ENCODE data around the gene SH3TC1.

Gene SH3TC1

DNA sequence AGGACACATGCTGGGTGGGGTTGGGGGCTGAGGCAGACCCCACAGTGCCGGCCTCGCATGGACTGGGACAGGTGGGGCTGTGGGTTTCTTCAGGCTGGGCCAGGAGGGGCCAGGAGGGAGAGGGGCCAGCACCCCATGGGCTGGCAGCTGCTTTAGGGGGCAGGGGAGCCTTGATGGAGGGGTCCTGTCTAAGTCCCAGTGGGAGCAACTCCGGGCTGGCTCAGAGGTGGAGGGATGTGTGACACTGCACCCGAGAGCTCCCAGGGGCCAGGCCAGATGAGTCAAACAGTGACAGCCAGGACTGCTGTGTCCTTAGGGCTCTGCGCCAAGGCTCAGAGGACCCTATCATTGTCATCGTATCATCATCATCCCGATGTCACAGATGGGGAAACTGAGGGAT lies 36.1 kb upstream of the SH3TC1 start:
- DNase-seq = no peak
- in situ Hi-C loops (cut with MboI; ENCODE audit: low pct_unique_long_range_greater_than_20kb, low sequenced_read_pairs) = no loop called here

GRCh38 chr4:8163436-8164193 lies 35.5 kb upstream of the SH3TC1 start:
- no peak for DNase-seq
- in situ Hi-C loops (cut with MboI; ENCODE audit: low pct_unique_long_range_greater_than_20kb, low sequenced_read_pairs) = no loop called here

DNA sequence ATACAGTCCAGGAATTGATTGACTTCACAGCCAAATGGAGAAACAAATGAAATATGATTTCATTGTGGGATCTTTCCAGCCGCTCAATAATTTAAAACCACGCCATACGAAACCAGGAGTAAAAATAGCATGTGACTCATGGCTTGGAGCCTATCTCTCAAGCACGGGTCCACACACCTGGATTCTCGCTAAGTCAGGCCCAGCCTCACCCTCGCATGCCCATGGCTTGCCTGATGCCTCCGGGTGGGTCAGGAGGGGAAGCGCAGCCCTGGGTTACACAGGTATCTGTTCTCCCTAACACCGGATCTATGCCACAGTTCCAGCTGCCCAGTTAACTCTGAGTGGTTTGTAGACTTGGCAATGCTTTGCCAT lies 34.9 kb upstream of the SH3TC1 start:
- in situ Hi-C loops (cut with MboI; ENCODE audit: low pct_unique_long_range_greater_than_20kb, low sequenced_read_pairs) = no loop called here
- DNase-seq = no peak

DNA sequence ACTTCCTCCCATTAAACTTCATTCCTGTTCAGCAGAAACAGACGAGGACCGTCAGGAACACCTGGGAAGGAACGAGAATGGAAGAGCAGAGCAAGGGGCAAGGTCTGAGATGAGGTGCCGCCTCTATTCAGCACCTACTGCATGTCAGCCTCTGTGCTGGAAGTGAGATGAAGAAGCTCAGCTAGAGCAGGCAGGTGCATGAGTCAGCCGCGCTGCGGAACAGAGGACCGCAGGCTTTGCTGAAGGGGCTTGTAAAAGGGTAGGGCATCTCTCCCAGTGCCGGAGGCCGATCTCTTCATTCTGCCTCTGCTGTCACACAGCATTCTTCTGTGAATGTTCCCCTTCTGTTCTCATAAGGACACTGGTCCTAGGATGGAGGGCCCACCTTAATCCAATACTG lies 34.4 kb upstream of the SH3TC1 start:
- DNase-seq = no peak
- in situ Hi-C loops (cut with MboI; ENCODE audit: low pct_unique_long_range_greater_than_20kb, low sequenced_read_pairs) = no loop called here

DNA sequence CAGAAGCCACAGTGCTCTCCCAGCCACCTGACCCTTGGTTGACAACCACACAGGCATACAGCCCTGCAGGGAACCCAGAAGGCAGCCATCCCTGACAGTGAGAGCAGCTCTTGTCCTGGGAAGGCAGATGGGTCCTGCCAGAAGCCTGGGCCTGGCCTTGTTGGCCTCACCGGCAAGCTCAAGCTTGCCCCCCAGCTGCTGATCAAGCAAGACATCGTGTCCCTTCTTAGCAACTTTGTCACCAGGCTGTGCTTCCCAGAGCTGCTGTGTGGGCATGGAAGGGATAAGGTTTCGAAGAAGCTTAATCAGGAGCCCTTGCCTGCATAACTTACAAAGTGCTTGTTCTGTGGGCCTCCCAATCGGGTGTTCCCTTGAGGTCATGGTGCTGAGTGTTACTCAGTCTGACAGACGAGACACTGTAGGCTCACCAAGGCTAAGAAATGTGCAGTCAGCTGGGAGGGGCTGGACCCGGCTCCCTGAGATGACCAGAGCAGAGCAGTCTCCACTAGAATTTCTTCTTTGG lies 33.7 kb upstream of the SH3TC1 start:
- no peak for DNase-seq
- in situ Hi-C loops (cut with MboI; ENCODE audit: low pct_unique_long_range_greater_than_20kb, low sequenced_read_pairs) = no loop called here

- in situ Hi-C loops (cut with MboI; ENCODE audit: low pct_unique_long_range_greater_than_20kb, low sequenced_read_pairs) = no loop called here
Measured at GRCh38 chr4:8167291-8167690, 31.8 kb upstream of the SH3TC1 start.

GRCh38 chr4:8167815-8168214 lies 31.3 kb upstream of the SH3TC1 start:
- no peak for DNase-seq
- in situ Hi-C loops (cut with MboI; ENCODE audit: low pct_unique_long_range_greater_than_20kb, low sequenced_read_pairs) = no loop called here

More at GRCh38 chr4:8167291-8167690, 31.8 kb upstream of the SH3TC1 start:
- peak; percentile 11 for DNase-seq

DNA sequence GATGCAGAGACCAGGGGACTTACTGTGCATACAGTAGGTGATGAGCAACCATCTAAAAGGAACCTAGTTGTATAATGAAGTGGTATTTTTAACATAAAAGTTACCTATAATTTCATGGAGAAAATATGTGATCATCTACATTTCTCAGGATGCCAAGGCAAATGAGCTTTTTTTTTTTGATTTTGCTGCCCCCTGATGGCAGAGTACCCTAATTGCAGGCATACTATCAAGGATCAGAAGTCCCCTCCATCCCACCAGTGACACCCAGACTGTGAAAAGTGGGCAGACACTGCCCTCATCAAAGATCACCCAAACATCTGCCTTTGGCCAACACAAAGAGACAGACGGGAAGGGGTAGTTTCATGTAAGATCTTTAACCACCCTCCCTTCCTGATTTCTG lies 30.9 kb upstream of the SH3TC1 start:
- DNase-seq = peak; percentile 11
- in situ Hi-C loops (cut with MboI; ENCODE audit: low pct_unique_long_range_greater_than_20kb, low sequenced_read_pairs) = no loop called here

DNA sequence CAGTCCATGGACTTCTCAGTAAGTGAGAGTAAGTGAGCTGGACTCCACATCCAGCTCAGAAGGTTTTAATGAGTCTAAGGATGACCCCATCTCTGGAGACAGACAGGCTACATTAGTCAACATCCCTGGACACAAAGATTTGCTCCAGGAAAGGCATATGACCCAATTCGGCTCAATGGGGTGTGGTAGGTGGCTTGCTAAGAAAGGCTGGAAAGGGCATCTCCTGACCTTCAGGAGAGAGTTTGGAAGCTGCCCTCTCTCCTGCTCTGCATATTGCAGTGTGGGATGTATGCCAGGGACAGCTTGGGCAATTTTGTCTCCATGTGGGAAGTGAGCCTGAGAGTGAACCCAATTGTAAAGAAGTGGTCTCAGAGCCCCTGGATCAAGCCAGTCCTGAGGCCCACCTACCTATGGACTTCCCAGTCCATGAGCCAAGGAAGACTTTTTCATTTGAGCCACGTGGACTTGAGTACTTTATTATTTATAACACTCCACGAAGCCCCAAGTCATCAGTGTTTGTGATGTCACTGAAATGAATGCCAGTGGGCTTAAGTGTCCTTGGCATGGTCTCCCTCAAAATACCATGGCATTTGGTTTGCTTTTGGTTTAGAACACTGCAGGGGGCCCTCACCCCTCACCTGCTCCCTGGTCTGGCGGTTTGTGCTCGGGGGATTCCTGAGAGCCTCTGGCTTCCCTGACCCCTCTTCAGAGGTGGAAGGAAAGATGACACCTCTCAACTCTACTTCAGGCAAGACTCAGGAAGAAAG lies 30.1 kb upstream of the SH3TC1 start:
- no peak for DNase-seq
- in situ Hi-C loops (cut with MboI; ENCODE audit: low pct_unique_long_range_greater_than_20kb, low sequenced_read_pairs) = no loop called here

DNA sequence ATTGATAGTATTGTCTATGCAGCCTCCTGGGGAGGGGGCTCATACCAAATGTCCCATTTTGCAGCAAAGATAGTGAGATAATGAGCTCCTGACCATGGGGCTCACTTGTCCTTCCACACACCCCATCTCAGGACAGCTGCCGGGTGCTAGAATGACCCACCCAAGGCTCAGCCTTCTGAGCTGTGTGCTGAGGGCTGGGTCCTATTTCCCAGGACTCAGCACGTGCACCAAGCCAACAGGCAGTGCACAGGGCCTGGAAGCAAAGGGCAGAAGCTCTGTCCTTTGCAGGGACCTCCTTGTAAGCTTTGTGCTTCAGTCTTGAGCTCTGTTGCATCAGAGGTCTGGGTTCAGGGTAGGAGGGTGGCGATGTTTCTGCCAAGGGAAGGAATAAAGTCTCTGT lies 29.3 kb upstream of the SH3TC1 start:
- no peak for DNase-seq
- in situ Hi-C loops (cut with MboI; ENCODE audit: low pct_unique_long_range_greater_than_20kb, low sequenced_read_pairs) = no loop called here

GRCh38 chr4:8170341-8170740 lies 28.7 kb upstream of the SH3TC1 start:
- no peak for DNase-seq
- in situ Hi-C loops (cut with MboI; ENCODE audit: low pct_unique_long_range_greater_than_20kb, low sequenced_read_pairs) = no loop called here

DNA sequence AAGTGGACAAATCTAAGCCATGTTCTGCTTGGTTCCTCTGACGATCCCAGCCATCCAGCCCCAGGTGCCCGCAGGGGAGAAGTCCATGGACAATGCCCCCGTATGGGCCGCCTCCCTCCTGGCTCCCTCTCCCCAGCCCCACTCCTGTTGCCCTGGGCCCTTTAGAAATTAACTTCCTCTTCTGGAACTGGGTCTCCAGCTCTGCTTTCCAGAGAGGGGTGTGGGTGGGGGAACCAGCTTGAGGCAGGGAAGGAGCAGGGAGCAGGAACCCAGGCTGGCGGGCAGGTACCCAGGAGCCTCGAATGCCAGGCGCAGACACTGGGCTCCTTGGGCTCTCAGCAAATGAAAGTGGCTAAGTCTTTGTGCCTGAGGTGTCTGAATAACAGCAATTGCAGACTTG lies 27.8 kb upstream of the SH3TC1 start:
- DNase-seq = no peak
- in situ Hi-C loops (cut with MboI; ENCODE audit: low pct_unique_long_range_greater_than_20kb, low sequenced_read_pairs) = no loop called here

DNA sequence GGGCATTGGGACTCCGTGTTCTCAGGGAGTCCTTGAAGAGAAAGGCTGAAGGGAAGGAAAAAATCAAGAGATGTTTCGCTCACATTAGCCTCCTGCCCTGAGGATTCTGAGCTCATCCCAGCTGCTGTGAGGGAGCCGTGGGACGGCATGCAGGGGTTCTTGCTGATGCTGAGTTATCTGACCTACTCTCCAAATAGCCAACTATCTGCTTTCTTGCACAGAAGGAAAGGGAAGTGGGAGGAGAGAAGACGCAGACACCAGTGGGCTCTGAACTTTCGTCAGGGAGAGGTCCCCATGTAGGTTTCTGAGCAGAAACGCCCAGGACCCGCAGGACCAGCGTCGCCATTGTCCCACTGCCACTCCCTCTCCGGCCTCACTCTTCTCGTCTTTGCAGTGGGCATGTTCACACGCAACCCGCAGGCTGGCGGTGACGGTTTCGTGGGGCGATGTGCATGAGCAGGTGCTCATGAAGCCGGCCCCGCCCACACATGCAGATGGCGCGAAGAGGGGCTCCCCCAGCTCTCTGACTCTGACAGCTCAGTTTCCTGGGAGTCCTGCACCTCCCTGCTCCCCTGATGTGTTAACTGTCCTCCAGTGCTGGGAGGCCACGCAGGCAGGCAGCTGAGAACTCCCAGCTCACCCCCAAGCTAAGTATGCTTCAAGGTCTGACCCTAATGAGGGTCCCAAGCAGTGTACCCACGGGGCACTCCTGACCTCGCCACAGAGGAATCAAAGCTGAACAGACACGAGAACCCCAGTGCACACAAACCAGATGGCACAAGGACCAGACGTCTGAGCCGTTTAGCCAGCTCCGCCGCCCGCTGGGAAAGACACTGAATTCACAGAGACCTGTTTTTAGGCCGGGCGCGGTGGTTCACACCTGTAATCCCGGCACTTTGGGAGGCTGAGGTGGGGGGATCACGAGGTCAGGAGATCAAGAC lies 26.8 kb upstream of the SH3TC1 start:
- in situ Hi-C loops (cut with MboI; ENCODE audit: low pct_unique_long_range_greater_than_20kb, low sequenced_read_pairs) = no loop called here

DNA sequence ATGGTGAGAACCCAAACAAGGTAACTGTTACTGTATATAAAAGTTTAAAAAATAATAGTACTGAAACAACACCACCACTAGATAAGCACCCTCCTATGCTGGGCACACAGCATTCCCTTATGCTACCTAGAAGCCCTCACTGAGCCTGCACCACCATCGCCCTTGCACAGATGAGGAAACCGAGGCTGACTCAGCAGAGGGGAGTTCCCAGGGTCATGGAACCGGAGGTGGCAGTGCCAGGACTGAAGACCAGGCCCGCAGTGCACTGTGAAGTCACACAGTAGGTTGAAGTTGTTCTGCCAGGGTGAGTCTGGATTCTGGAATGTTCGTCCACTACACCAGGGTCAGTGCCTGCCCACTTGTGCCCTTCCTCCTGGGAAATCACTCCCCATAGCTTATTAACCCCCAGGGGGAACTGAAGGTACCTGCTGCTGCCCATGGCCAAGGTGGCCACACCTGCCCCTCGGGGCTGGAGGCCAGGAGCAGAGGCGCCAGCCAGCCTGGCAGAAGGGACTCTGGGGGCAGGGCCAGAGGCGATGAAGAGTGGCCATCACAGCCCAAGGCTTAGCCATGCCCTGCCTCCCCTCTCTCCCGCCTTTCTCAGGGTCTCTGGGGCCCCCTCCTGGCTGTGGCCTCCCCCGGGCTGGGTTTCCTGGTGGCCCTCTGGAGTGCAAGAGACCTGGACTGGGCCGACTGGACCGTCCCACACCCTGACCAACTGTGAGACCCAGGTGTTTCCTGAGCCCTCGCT lies 25.4 kb upstream of the SH3TC1 start:
- no peak for DNase-seq
- in situ Hi-C loops (cut with MboI; ENCODE audit: low pct_unique_long_range_greater_than_20kb, low sequenced_read_pairs) = no loop called here

More for the DNA sequence above, 26.8 kb upstream of the SH3TC1 start:
- DNase-seq = no peak

GRCh38 chr4:8174970-8175369 lies 24.1 kb upstream of the SH3TC1 start:
- no peak for DNase-seq
- in situ Hi-C loops (cut with MboI; ENCODE audit: low pct_unique_long_range_greater_than_20kb, low sequenced_read_pairs) = no loop called here

GRCh38 chr4:8175686-8176085 lies 23.4 kb upstream of the SH3TC1 start:
- in situ Hi-C loops (cut with MboI; ENCODE audit: low pct_unique_long_range_greater_than_20kb, low sequenced_read_pairs) = no loop called here
- no peak for DNase-seq

- peak; percentile 49 for DNase-seq
- in situ Hi-C loops (cut with MboI; ENCODE audit: low pct_unique_long_range_greater_than_20kb, low sequenced_read_pairs) = no loop called here
Measured at GRCh38 chr4:8176547-8177399, 22.3 kb upstream of the SH3TC1 start.

DNA sequence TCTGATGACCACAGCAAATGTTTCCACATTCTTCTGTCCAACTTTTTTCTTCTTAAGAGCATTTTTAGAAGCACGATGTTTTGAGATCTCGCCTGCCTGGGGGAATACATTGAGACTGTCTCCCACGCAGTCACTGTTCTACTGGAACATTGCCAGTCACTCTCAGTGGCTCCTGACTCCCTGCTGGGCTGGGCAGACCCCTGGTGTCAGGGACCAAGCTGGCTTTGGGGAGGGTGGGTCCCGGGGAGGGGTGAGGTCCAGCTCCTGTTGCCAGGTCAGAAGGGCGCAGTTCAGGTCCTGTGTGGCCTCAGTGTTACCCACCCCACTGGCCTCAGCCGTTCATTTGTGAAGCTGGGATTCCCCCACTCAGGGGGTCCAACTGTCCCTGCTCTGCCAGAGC lies 21.5 kb upstream of the SH3TC1 start:
- DNase-seq = no peak
- in situ Hi-C loops (cut with MboI; ENCODE audit: low pct_unique_long_range_greater_than_20kb, low sequenced_read_pairs) = no loop called here
